ENCODE data around the gene C1orf174.

C1orf174 gene

GRCh38 chr1:3909615-3910014 is 9.5 kb upstream of the C1orf174 start:
- TF ChIP-seq CTCF (IDR thresholded peaks at IDR 0.05; ENCODE audit: insufficient read depth, low read depth, low read length, missing control alignments), result no peak

GRCh38 chr1:3908886-3909517 is 8.9 kb upstream of the C1orf174 start:
- no peak for TF ChIP-seq CTCF (IDR thresholded peaks at IDR 0.05; ENCODE audit: insufficient read depth, low read depth, low read length, missing control alignments)
- DNase-seq (ENCODE audit: low read depth), result no peak

More at GRCh38 chr1:3909615-3910014, 9.5 kb upstream of the C1orf174 start:
- H3K4me3 ChIP-seq (ENCODE audit: low read length), result no peak overlapping the region
- no peak for DNase-seq (ENCODE audit: low read depth)

GRCh38 chr1:3907621-3908165 is 7.6 kb upstream of the C1orf174 start:
- no peak for TF ChIP-seq CTCF (IDR thresholded peaks at IDR 0.05; ENCODE audit: insufficient read depth, low read depth, low read length, missing control alignments)
- no peak overlapping the region for H3K4me3 ChIP-seq (ENCODE audit: low read length)
- DNase-seq (ENCODE audit: low read depth), result no peak

More at GRCh38 chr1:3908886-3909517, 8.9 kb upstream of the C1orf174 start:
- no peak overlapping the region for H3K4me3 ChIP-seq (ENCODE audit: low read length)

GRCh38 chr1:3907031-3907534 is 7.0 kb upstream of the C1orf174 start:
- no peak overlapping the region for H3K4me3 ChIP-seq (ENCODE audit: low read length)
- peak; percentile 19 for DNase-seq (ENCODE audit: low read depth)

GRCh38 chr1:3906672-3907020 is 6.6 kb upstream of the C1orf174 start:
- H3K4me3 ChIP-seq (ENCODE audit: low read length), result no peak overlapping the region
- no peak for DNase-seq (ENCODE audit: low read depth)
- no peak for TF ChIP-seq CTCF (IDR thresholded peaks at IDR 0.05; ENCODE audit: insufficient read depth, low read depth, low read length, missing control alignments)

More at GRCh38 chr1:3907031-3907534, 7.0 kb upstream of the C1orf174 start:
- no peak for TF ChIP-seq CTCF (IDR thresholded peaks at IDR 0.05; ENCODE audit: insufficient read depth, low read depth, low read length, missing control alignments)

- H3K4me3 ChIP-seq (ENCODE audit: low read length), result no peak overlapping the region
- DNase-seq (ENCODE audit: low read depth), result peak; percentile 6
- TF ChIP-seq CTCF (IDR thresholded peaks at IDR 0.05; ENCODE audit: insufficient read depth, low read depth, low read length, missing control alignments), result no peak
Observed at GRCh38 chr1:3905953-3906671, 6.0 kb upstream of the C1orf174 start.
